Fibroblast of skin of scalp (primary cell): ENCODE data around the gene CDK6.
"Not testable (repeated sequence)": the region's sequence is repeated elsewhere in the genome, so short reads cannot be mapped to it uniquely, and the experiment has no call there.

ENCODE experiments used
- DNase-seq: peaks from one replicate; pipeline ENCODE4 v3.0.0-alpha.2; 2013

Gene CDK6

GRCh38 chr7:92758796-92759431, 77.5 kb downstream of the CDK6 start:
- no peak for DNase-seq

DNA sequence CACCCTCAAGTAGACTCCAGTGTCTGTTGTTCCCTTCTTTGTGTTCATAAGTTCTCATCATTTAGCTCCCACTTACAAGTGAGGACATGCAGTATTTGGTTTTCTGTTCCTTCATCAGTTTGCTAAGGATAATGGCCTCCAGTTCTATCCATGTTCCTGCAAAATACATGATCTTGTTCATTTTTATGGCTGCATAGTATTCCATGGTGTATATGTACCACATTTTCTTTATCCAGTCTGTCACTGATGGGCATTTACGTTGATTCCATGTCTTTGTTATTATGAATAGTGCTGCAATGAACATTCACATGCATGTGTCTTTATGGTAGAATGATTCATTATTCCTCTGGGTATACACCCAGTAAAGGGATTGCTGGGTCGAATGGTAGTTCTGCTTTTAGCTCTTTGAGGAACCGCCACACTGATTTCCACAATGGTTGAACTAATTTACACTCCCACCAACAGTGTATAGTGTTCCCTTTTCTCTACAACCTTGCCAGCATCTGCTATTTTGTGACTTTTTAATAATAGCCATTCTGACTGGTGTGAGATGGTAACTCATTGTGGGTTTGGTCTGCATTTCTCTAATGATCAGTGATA, 79.0 kb downstream of the CDK6 start:
- not testable (repeated sequence) for DNase-seq

GRCh38 chr7:92755680-92756079, 80.7 kb downstream of the CDK6 start:
- no peak for DNase-seq

DNA sequence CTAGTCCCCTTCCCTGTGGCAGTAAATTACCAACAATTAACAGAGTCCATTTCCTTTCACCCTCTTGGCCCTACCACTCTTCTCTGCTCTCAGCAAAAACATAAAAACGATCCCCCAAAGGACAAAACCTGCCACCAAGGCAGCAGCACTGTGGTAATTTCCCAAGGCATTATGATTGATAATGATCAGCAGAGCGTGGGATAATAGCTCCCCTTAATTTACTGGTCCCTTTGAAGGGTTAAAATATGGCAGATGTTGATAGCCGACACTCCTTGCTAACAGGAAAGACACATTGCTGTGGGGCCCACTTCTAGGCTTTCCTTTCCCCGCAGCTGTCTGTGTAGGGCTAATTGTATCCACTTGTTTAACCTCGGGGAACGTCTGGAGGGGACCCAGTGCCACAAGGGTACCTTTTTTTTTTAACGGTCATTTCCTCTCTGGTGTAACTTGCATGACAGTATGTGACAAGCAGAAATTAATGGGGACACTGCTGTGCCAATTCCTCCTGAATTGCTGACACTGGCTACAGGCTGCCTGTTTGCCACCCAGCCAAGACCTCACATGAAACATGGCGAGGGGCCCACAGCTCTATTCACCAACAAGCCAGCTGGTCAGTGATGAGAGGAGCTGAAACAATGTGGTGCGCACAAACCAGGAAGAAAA, 81.3 kb downstream of the CDK6 start:
- DNase-seq = no peak

DNA sequence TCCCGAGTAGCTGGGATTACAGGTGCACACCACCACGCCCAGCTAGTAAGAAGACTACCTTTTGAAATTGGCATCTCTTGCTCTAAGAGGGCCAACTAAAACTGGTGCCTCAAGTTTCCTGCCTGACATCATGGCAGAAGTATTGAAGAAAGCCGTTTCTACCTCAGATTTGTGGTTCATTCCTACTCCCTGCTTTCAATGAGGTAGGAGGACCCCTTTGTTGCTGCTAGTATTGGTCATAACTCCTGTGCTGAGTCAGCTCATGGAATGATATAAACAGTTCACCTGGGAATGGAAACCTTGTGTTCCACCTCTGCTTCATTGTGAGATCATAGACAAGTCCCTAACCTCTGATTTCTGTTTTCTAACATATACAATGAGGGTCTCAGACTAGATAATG, 82.8 kb downstream of the CDK6 start:
- DNase-seq = no peak

DNA sequence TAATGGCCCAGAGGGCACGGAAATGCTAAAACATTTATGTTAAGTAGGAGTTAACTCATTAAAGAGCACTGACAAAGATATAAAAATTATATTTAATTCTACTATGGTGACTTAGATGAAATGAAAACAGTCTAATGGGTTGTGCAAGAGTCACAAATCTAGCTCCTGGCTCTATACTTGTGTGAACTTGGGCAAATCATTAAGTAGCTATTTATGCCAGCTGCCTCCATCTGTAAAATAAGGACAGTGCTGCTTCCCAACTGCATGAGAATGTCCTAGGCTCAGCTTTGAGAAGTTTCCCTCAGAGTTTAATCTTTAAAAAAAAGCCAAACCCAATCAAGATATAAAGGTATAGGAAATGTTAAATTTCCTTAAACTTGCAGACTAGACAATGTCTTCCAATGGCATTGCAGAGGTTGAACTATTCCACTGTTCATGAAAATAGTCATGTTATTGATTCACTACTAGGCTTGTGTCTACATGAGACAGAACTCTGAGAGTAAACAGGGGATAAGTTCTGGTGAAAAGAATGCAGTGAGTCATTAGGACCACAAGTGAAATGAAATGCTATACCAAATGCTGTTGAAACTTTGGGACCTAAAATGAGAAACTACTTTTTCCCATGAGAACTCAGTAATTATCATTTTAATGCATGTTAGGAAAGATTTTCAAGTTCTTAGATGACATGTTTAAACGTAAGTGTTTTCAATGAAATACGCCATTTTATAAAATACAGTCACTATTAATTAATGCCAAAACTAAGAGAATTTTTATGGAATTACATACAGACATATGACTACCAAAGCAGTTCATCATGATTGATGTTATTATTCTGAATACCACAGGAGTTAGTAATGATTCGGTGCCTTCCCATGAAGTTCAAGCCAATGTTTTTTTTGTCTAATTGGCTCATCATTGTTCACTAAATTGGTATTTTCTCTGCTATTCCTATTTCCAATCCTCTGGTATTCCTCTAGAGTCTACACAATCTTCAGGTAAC, 84.2 kb downstream of the CDK6 start:
- DNase-seq = peak; percentile 93

GRCh38 chr7:92750946-92751345, 85.4 kb downstream of the CDK6 start:
- DNase-seq = no peak

GRCh38 chr7:92750447-92750839, 85.9 kb downstream of the CDK6 start:
- DNase-seq = no peak

- DNase-seq = no peak
Observed at GRCh38 chr7:92749832-92750446, 86.4 kb downstream of the CDK6 start.

DNA sequence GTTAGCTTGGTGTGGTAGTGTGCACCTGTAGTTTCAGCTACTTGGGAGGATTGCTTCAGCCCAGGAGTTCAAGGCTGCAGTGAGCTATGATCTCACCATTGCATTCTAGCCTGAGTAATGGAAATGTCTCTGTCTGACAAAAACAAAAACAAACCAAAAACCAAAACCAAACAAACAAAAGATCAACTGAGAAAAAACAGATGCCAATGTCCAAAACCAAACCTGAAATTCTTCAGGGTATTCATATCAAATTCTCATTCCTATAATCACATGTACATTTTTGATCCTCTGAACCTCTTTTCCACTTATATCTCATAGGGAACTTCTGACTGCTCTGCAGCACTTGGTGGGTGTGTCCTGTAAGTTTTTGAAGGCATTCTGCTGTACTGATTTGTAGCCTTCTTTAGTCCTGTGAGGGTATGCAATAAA, 87.0 kb downstream of the CDK6 start:
- no peak for DNase-seq

- no peak for DNase-seq
Observed at GRCh38 chr7:92748495-92748894, 87.9 kb downstream of the CDK6 start.

DNA sequence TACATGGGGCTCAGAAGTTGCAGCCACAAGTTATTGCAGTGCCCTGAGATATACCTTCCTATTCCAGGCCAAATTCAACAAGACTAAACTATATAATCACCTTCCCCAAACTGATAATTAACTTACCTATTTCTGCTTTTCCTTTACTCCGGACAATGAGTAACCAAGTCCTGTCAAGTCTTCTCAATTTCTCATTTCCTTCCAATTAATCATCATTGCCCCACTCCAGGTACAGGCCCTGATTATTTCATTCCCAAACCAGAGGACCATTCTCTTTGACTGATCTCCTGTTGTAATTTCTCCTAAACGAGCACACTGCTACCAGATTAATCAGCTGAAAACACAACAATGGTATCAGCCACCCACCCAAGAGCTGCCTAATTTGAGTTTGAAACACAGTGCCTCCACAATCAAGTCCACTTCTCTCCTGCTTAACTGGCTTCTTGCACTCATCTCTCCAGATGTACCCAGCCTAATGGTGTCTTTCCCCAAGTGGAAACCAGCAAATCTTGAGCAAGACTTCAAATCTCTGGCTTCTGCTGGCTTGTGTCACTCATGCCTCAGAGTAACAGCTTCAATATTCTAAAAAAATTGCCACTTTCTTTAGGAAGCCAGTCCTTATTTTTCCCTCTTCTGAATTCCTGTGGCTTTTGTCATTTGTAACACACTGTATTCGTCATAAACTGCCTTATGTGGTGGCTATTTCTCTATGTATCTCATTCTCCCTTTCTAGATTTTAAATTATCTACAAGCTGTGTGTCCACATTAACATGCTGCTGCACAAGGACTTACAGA, 89.1 kb downstream of the CDK6 start:
- DNase-seq = peak; percentile 68

DNA sequence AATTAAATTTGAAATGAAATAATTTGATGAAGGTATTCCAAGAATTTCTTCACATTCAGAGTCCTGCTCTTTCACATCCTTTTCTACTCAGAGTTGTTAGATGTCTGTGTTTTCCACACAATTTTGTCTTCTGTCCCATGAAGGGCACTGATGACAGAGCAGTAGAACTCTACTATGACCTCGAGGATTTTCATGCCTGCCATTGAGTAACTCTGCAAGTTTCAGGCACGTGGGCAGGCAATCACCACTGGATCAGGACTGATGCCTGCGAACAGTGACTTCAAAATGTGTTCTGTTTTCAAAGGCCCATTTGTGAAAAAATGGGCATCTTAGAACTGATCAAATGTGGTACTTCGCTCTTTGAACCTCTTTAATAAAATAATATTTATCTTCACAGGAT, 91.1 kb downstream of the CDK6 start:
- no peak for DNase-seq

DNA sequence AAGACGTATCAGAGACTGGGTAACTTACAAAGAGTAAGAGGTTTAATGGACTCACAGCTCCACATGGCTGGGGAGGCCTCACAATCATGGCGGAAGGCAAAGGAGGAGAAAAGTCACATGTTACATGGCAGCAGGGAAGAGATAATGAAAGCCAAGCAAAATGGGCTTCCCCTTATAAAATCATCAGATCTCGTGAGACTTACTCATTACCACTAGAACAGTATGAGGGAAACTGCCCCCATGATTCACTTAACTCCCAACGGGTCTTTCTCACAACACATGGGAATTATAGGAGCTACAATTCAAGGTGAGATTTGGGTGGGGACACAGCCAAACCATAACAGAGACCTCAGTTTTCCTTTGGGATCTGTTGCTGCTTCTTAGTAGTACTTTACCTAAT, 92.2 kb downstream of the CDK6 start:
- not testable (repeated sequence) for DNase-seq

DNA sequence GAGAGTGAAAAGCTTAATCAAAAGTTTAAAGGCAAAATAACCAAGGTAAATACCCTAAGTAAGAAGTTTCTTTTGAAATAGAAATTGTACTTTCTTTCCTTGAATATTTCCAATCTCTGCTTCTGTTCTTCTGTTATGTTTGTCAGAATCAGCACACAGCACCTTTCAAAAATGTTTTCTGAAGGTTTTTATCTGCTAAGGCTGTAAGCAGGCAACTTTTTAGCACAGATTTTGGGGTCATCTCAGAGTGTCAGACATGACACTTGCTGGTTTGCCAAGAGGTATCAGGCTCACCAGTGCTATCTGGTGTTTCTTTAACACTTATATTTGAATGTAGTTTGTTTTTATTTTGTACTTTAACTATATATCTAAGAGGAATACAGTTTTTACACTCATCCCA, 94.2 kb downstream of the CDK6 start:
- DNase-seq = no peak

GRCh38 chr7:92740700-92741126, 95.7 kb downstream of the CDK6 start:
- peak; percentile 89 for DNase-seq

- no peak for DNase-seq
Observed at GRCh38 chr7:92740134-92740533, 96.2 kb downstream of the CDK6 start.

- no peak for DNase-seq
Observed at GRCh38 chr7:92739091-92739490, 97.3 kb downstream of the CDK6 start.

DNA sequence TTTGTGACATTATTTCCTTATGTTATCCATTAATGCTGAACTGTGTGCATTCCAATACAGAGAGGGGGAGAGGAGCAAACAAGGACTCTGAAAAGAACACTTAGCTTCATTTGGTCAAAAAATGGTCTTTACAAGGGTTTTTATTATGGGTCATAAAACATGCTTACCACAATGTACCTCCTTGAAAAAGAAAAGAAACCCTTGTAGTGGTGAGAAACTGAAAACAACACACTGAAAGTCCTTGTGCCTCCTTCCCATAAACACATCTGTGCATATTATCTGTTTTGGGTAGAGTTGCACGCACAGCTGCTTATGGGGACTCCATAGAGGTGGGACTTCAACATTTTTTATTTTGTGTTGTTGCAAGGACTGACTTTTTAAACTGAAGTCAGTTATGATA, 98.7 kb downstream of the CDK6 start:
- no peak for DNase-seq

- DNase-seq = no peak
Observed at GRCh38 chr7:92736870-92737269, 99.5 kb downstream of the CDK6 start.

DNA sequence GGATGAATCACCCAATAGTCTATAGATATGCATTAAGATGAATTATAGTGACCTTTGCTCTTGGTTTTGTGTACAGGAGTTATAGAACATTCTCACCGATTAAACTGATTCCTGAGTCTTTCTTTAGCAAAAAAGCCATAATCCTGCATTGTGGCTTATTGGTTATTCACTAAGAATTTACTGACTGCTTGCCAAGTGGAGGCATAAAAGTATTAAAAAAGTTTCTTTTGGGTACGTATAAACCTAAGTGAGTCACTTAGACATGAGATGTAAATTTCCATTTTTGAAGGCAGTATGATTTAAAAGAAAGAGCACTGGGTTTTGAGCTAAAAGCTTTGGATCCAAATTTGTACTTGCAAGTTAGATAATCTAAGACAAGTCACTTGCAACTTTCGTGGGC, 100.7 kb downstream of the CDK6 start:
- peak; percentile 84 for DNase-seq
